ENCODE data around the gene KMT2C.
"Not testable (repeated sequence)": the region's sequence is repeated elsewhere in the genome, so short reads cannot be mapped to it uniquely, and the experiment has no call there.

Gene KMT2C

GRCh38 chr7:152476551-152476950 is 40.7 kb upstream of the KMT2C start:
- TF ChIP-seq, protein P1, sequence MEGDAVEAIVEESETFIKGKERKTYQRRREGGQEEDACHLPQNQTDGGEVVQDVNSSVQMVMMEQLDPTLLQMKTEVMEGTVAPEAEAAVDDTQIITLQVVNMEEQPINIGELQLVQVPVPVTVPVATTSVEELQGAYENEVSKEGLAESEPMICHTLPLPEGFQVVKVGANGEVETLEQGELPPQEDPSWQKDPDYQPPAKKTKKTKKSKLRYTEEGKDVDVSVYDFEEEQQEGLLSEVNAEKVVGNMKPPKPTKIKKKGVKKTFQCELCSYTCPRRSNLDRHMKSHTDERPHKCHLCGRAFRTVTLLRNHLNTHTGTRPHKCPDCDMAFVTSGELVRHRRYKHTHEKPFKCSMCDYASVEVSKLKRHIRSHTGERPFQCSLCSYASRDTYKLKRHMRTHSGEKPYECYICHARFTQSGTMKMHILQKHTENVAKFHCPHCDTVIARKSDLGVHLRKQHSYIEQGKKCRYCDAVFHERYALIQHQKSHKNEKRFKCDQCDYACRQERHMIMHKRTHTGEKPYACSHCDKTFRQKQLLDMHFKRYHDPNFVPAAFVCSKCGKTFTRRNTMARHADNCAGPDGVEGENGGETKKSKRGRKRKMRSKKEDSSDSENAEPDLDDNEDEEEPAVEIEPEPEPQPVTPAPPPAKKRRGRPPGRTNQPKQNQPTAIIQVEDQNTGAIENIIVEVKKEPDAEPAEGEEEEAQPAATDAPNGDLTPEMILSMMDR (IDR thresholded peaks at IDR 0.05; ENCODE audit: low read length), result no peak
- no peak for TF ChIP-seq EZH2 (IDR thresholded peaks at IDR 0.05; ENCODE audit: borderline replicate concordance, low read length)
- Histone ChIP-seq H3K27me3 (ENCODE audit: insufficient read depth, low read length) (no peaks in the 10 kb centered on the region), H3F3A (ENCODE audit: insufficient read depth, low read length) (no peaks in the 10 kb centered on the region), H4K20me1 (ENCODE audit: insufficient read depth, low read length) (no peaks in the 10 kb centered on the region), H3K79me2 (ENCODE audit: insufficient read depth, low read length) (no peaks in the 10 kb centered on the region), H3K9me2 (ENCODE audit: low read depth, low read length) (no peaks in the 10 kb centered on the region), H3K4me3 (ENCODE audit: low read depth, low read length, poor library complexity, severe bottlenecking) (no peak overlapping the region), H3K9me3 (ENCODE audit: low read length) (peaks cover 4% of the 10 kb centered on the region), H3K27ac (ENCODE audit: low read depth, low read length, poor library complexity, severe bottlenecking) (no peak overlapping the region), H3K4me1 (ENCODE audit: insufficient read depth, low read length, severe bottlenecking) (no peaks in the 10 kb centered on the region), H3K9ac (ENCODE audit: low read length) (no peak overlapping the region), H2AFZ (ENCODE audit: low read length) (no peak overlapping the region), H3K4me2 (ENCODE audit: low read length) (no peak overlapping the region), H3K36me3 (ENCODE audit: insufficient read depth, low read length) (no peaks in the 10 kb centered on the region)

DNA sequence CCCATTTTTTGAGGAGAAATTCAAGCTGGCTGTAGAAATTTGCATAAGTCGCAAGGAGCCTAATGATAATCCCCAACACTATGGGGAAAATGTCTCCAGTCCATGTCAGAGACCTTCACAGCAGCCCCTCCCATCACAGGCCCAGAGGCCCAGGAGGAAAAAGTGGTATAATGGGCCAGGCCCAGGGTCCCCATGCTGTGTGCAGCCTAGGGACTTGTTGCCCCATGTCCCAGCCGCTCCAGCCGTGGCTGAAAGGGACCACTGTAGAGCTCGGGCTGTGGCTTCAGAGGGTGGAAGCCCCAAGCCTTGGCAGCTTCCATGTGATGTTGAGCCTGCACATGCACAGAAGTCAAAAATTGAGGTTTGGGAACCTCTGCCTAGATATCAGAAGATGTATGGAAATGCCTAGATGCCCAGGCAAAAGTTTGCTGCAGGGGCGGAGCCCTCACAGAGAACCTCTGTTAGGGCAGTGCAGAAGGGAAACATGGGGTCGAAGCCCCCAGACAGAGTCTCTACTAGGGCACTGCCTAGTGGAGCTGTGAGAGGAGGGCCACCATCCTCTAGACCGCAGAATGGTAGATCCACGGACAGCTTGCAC is 35.3 kb upstream of the KMT2C start:
- not testable (repeated sequence) for H3K27me3 ChIP-seq (ENCODE audit: insufficient read depth, low read length); H3K4me3 ChIP-seq (ENCODE audit: low read depth, low read length, poor library complexity, severe bottlenecking); H3K36me3 ChIP-seq (ENCODE audit: insufficient read depth, low read length); H2AFZ ChIP-seq (ENCODE audit: low read length); H3K4me1 ChIP-seq (ENCODE audit: insufficient read depth, low read length, severe bottlenecking); H3K79me2 ChIP-seq (ENCODE audit: insufficient read depth, low read length); H3K4me2 ChIP-seq (ENCODE audit: low read length); H3K27ac ChIP-seq (ENCODE audit: low read depth, low read length, poor library complexity, severe bottlenecking); H3K9me2 ChIP-seq (ENCODE audit: low read depth, low read length); H4K20me1 ChIP-seq (ENCODE audit: insufficient read depth, low read length); H3F3A ChIP-seq (ENCODE audit: insufficient read depth, low read length); H3K9ac ChIP-seq (ENCODE audit: low read length)
- H3K9me3 ChIP-seq (ENCODE audit: low read length), result peaks cover 13% of the 10 kb centered on the region

GRCh38 chr7:152470251-152471022 is 34.6 kb upstream of the KMT2C start:
- H3K4me1 ChIP-seq (ENCODE audit: insufficient read depth, low read length, severe bottlenecking); H3K4me3 ChIP-seq (ENCODE audit: low read depth, low read length, poor library complexity, severe bottlenecking); H2AFZ ChIP-seq (ENCODE audit: low read length); H3K79me2 ChIP-seq (ENCODE audit: insufficient read depth, low read length); H3K9ac ChIP-seq (ENCODE audit: low read length); H3K9me2 ChIP-seq (ENCODE audit: low read depth, low read length); H3K27me3 ChIP-seq (ENCODE audit: insufficient read depth, low read length); H4K20me1 ChIP-seq (ENCODE audit: insufficient read depth, low read length); H3K36me3 ChIP-seq (ENCODE audit: insufficient read depth, low read length); H3K27ac ChIP-seq (ENCODE audit: low read depth, low read length, poor library complexity, severe bottlenecking); H3K4me2 ChIP-seq (ENCODE audit: low read length); H3F3A ChIP-seq (ENCODE audit: insufficient read depth, low read length): not testable (repeated sequence)
- H3K9me3 ChIP-seq (ENCODE audit: low read length), result peaks cover 13% of the 10 kb centered on the region

- H3K27me3 ChIP-seq (ENCODE audit: insufficient read depth, low read length); H3K9me2 ChIP-seq (ENCODE audit: low read depth, low read length); H3K27ac ChIP-seq (ENCODE audit: low read depth, low read length, poor library complexity, severe bottlenecking); H3K4me2 ChIP-seq (ENCODE audit: low read length); H3K9ac ChIP-seq (ENCODE audit: low read length); H3K36me3 ChIP-seq (ENCODE audit: insufficient read depth, low read length); H4K20me1 ChIP-seq (ENCODE audit: insufficient read depth, low read length); H3K4me1 ChIP-seq (ENCODE audit: insufficient read depth, low read length, severe bottlenecking); H3F3A ChIP-seq (ENCODE audit: insufficient read depth, low read length); H3K4me3 ChIP-seq (ENCODE audit: low read depth, low read length, poor library complexity, severe bottlenecking); H2AFZ ChIP-seq (ENCODE audit: low read length); H3K79me2 ChIP-seq (ENCODE audit: insufficient read depth, low read length): not testable (repeated sequence)
- H3K9me3 ChIP-seq (ENCODE audit: low read length), result peaks cover 13% of the 10 kb centered on the region
Measured at GRCh38 chr7:152469576-152469975, 33.8 kb upstream of the KMT2C start.
